Ishikawa (cell line): Measurements from ENCODE around the gene TBC1D2.

ENCODE experiments used
- CEBPB ChIP-seq: IDR thresholded peaks from 2 replicates; pipeline ENCODE4 v1.6.1; 2012
- CREB1 ChIP-seq: IDR thresholded peaks from 2 replicates; pipeline ENCODE4 v1.6.1; 2012; ENCODE audit warnings: low read depth
- EGR1 ChIP-seq: IDR thresholded peaks from 2 replicates; pipeline ENCODE4 v1.6.1; 2012
- EP300 ChIP-seq: IDR thresholded peaks from 2 replicates; pipeline ENCODE4 v1.6.1; 2012; ENCODE audit warnings: borderline replicate concordance
- MAX ChIP-seq: IDR thresholded peaks from 2 replicates; pipeline ENCODE4 v1.6.1; 2012
- NFIC ChIP-seq: IDR thresholded peaks from 2 replicates; pipeline ENCODE4 v1.6.1; 2012
- RAD21 ChIP-seq: IDR thresholded peaks from 2 replicates; pipeline ENCODE4 v1.6.1; 2012; ENCODE audit warnings: low read depth
- REST ChIP-seq: IDR thresholded peaks from 2 replicates; pipeline ENCODE4 v1.6.1; 2012; ENCODE audit warnings: low read depth, mild to moderate bottlenecking
- TAF1 ChIP-seq: IDR thresholded peaks from 2 replicates; pipeline ENCODE4 v1.6.1; 2012; ENCODE audit warnings: low read depth, mild to moderate bottlenecking
- TCF12 ChIP-seq: IDR thresholded peaks from 2 replicates; pipeline ENCODE4 v1.6.1; 2012; ENCODE audit warnings: low read depth
- TEAD4 ChIP-seq: IDR thresholded peaks from 2 replicates; pipeline ENCODE4 v1.6.1; 2012
- YY1 ChIP-seq: IDR thresholded peaks from 2 replicates; pipeline ENCODE4 v1.6.1; 2012; ENCODE audit warnings: low read depth

- TF ChIP-seq CEBPB (no peak), EGR1 (no peak), TCF12 (no peak), RAD21 (no peak), YY1 (no peak), REST (no peak), NFIC (no peak), TEAD4 (no peak), MAX (no peak), TAF1 (no peak), EP300 (no peak), CREB1 (no peak)
Measured at GRCh38 chr9:98209530-98209929, 45.9 kb downstream of the TBC1D2 start.
